ENCODE data around the gene TNNT3. TPM values are rescaled to one million over a fixed set of nuclear protein-coding genes. Genes with fewer than 3 reads are reported as not detected.

TNNT3 gene
- polyA plus RNA-seq, 2 of the 4 experiments (the other 2 are of a cell fraction), result not detected

GRCh38 chr11:1959786-1960185 is 40.3 kb downstream of the TNNT3 start:
- no peak overlapping the region for H3K4me3 ChIP-seq
- TF ChIP-seq ZNF302 (CRISPR knock-in tag; IDR thresholded peaks at IDR 0.05) (no peak), CEBPB (IDR thresholded peaks at IDR 0.05) (no peak), NR3C1 (IDR thresholded peaks at IDR 0.05) (no peak)
- H3K4me1 ChIP-seq, result no peaks in the 10 kb centered on the region
- H3K4me2 ChIP-seq, result no peak overlapping the region
- ATAC-seq (peak in 1 of 2 experiments; percentile 50; a peak in 3 of 6 replicates), FAIRE-seq (no peak), DNase-seq (ENCODE audit: low read depth in 1 of 2, low spot score in 1 of 2) (no peak)
- no peak overlapping the region for H3K27ac ChIP-seq
- WGBS (ENCODE audit: missing lambda C conversion rate), result 86% methylated on average over 7 of the region's 17 CpGs
- CTCF ChIA-PET, result interaction anchor here (0.6 to 28.2 kb wide), 8 partner anchors 9 to 307 kb away, joined by 3 to 554 read pairs (median 5); no protein-coding TSS in a partner anchor
- POLR2A ChIA-PET, result no interaction called here
- H3K9me3 ChIP-seq, result no peaks in the 10 kb centered on the region

- Histone ChIP-seq H3K4me3 (no peak overlapping the region), H3K4me1 (no peaks in the 10 kb centered on the region), H3K4me2 (no peak overlapping the region), H3K9me3 (no peaks in the 10 kb centered on the region), H3K27ac (no peak overlapping the region)
- no CpG with 5 or more reads among the region's 20 CpGs for WGBS (ENCODE audit: missing lambda C conversion rate)
- FAIRE-seq (no peak), ATAC-seq (no peak), DNase-seq (ENCODE audit: low read depth in 1 of 2, low spot score in 1 of 2) (no peak)
- ChIA-PET POLR2A (no interaction called here), CTCF (interaction anchor here (1.0 to 28.2 kb wide), 2 partner anchors 81 to 189 kb away, joined by 3 to 554 read pairs; no protein-coding TSS in a partner anchor)
- no peak for TF ChIP-seq ZFP36 (IDR thresholded peaks at IDR 0.05; ENCODE audit: borderline replicate concordance, partially characterized antibody)
- no peak for TF ChIP-seq POLR2A (IDR thresholded peaks at IDR 0.05; ENCODE audit: low read length)
- TF ChIP-seq MYC (IDR thresholded peaks at IDR 0.05; ENCODE audit: borderline replicate concordance, low read length), result no peak
- TF ChIP-seq EHMT2 (IDR thresholded peaks at IDR 0.05; ENCODE audit: low read depth), result no peak
- TF ChIP-seq FOSB (CRISPR knock-in tag; IDR thresholded peaks at IDR 0.05), result no peak
- TF ChIP-seq MAX (IDR thresholded peaks at IDR 0.05), result no peak
- no peak for TF ChIP-seq ESRRA (IDR thresholded peaks at IDR 0.05; ENCODE audit: borderline replicate concordance, low read length)
- TF ChIP-seq ZNF302 (CRISPR knock-in tag; IDR thresholded peaks at IDR 0.05), result no peak
- no peak for TF ChIP-seq PBX3 (IDR thresholded peaks at IDR 0.05)
- TF ChIP-seq ELK1 (IDR thresholded peaks at IDR 0.05; ENCODE audit: low read depth, low read length), result no peak
- TF ChIP-seq FOSL2 (IDR thresholded peaks at IDR 0.05), result no peak
- no peak for TF ChIP-seq FOSL2 (CRISPR knock-in tag; IDR thresholded peaks at IDR 0.05)
- no peak for TF ChIP-seq RCOR1 (IDR thresholded peaks at IDR 0.05; ENCODE audit: low read depth, low read length)
- TF ChIP-seq CBX2 (IDR thresholded peaks at IDR 0.05; ENCODE audit: borderline replicate concordance, low read depth), result no peak
- no peak for TF ChIP-seq POLR2AphosphoS2 (conservative IDR thresholded peaks at IDR 0.05; ENCODE audit: low read length)
- TF ChIP-seq HMGXB4 (CRISPR knock-in tag; IDR thresholded peaks at IDR 0.05; ENCODE audit: borderline replicate concordance), result no peak
Observed at GRCh38 chr11:1963864-1964263, 44.4 kb downstream of the TNNT3 start.

GRCh38 chr11:1964348-1964747 is 44.8 kb downstream of the TNNT3 start:
- DNase-seq (ENCODE audit: low read depth in 1 of 2, low spot score in 1 of 2), result no peak
- Histone ChIP-seq H3K4me1 (no peaks in the 10 kb centered on the region), H3K27ac (no peak overlapping the region), H3K9me3 (no peaks in the 10 kb centered on the region), H3K4me3 (no peak overlapping the region), H3K4me2 (no peak overlapping the region)
- TF ChIP-seq HOXB13 (CRISPR knock-in tag; IDR thresholded peaks at IDR 0.05; ENCODE audit: low read depth) (no peak), SMC3 (IDR thresholded peaks at IDR 0.05) (no peak)
- POLR2A ChIA-PET, result no interaction called here
- no peak for ATAC-seq
- CTCF ChIA-PET, result interaction anchor here (0.7 to 28.2 kb wide), 5 partner anchors 15 to 188 kb away, joined by 3 to 554 read pairs (median 3); no protein-coding TSS in a partner anchor
- FAIRE-seq, result no peak
- no CpG with 5 or more reads among the region's 17 CpGs for WGBS (ENCODE audit: missing lambda C conversion rate)
